Measurements from ENCODE around the gene EPS8L1. TPM values are rescaled to one million over a fixed set of nuclear protein-coding genes. Genes with fewer than 3 reads are reported as not detected.
A peak's percentile ranks its signal among the peaks of the same experiment; 100 is the strongest.
"Not testable (repeated sequence)": the region's sequence is repeated elsewhere in the genome, so short reads cannot be mapped to it uniquely, and the experiment has no call there.

EPS8L1 gene
- total and polyA plus RNA-seq, 2 donors, result 3.0 to 8.1 TPM

GRCh38 chr19:55098716-55099556 is 23.3 kb downstream of the EPS8L1 start:
- no peak overlapping the region for H3K27ac ChIP-seq (ENCODE audit: low read depth)
- H3K36me3 ChIP-seq (ENCODE audit: insufficient read depth), result peaks cover 11% of the 10 kb centered on the region
- no peak overlapping the region for H3K4me3 ChIP-seq (ENCODE audit: low read depth, low read length)
- no peak for DNase-seq (ENCODE audit: extremely low spot score)
- WGBS, result 88% methylated on average over 27 of the region's 27 CpGs
- no peaks in the 10 kb centered on the region for H3K4me1 ChIP-seq (ENCODE audit: insufficient read depth)

- H3K4me1 ChIP-seq (ENCODE audit: insufficient read depth), result no peaks in the 10 kb centered on the region
- no peak overlapping the region for H3K4me3 ChIP-seq (ENCODE audit: low read depth, low read length)
- 78% methylated on average over 27 of the region's 27 CpGs for WGBS
- H3K36me3 ChIP-seq (ENCODE audit: insufficient read depth), result peaks cover 7% of the 10 kb centered on the region
- DNase-seq (ENCODE audit: extremely low spot score), result no peak
- H3K27ac ChIP-seq (ENCODE audit: low read depth), result no peak overlapping the region
Measured at GRCh38 chr19:55099557-55100506, 24.2 kb downstream of the EPS8L1 start.

GRCh38 chr19:55101261-55101660 is 25.6 kb downstream of the EPS8L1 start:
- Histone ChIP-seq H3K36me3 (ENCODE audit: insufficient read depth) (peaks cover 2% of the 10 kb centered on the region), H3K4me1 (ENCODE audit: insufficient read depth) (no peaks in the 10 kb centered on the region), H3K27ac (ENCODE audit: low read depth) (no peak overlapping the region), H3K4me3 (ENCODE audit: low read depth, low read length) (no peak overlapping the region)
- no peak for DNase-seq (ENCODE audit: extremely low spot score)
- WGBS, result 93% methylated on average over 10 of the region's 10 CpGs

GRCh38 chr19:55103190-55103589 is 27.5 kb downstream of the EPS8L1 start:
- 99% methylated on average over 9 of the region's 9 CpGs for WGBS
- Histone ChIP-seq H3K27ac (ENCODE audit: low read depth) (no peak overlapping the region), H3K4me1 (ENCODE audit: insufficient read depth) (no peaks in the 10 kb centered on the region), H3K4me3 (ENCODE audit: low read depth, low read length) (no peak overlapping the region), H3K36me3 (ENCODE audit: insufficient read depth) (peaks cover 2% of the 10 kb centered on the region)
- no peak for DNase-seq (ENCODE audit: extremely low spot score)

- DNase-seq (ENCODE audit: extremely low spot score), result no peak
- no peak overlapping the region for H3K27ac ChIP-seq (ENCODE audit: low read depth)
- H3K36me3 ChIP-seq (ENCODE audit: insufficient read depth), result peaks cover 2% of the 10 kb centered on the region
- H3K4me1 ChIP-seq (ENCODE audit: insufficient read depth), result no peaks in the 10 kb centered on the region
- WGBS, result 85% methylated on average over 2 of the region's 2 CpGs
- no peak overlapping the region for H3K4me3 ChIP-seq (ENCODE audit: low read depth, low read length)
Measured at GRCh38 chr19:55105237-55105636, 29.6 kb downstream of the EPS8L1 start.

- H3K4me3 ChIP-seq (ENCODE audit: low read depth, low read length), result no peak overlapping the region
- no peak for DNase-seq (ENCODE audit: extremely low spot score)
- 91% methylated on average over 6 of the region's 6 CpGs for WGBS
- H3K36me3 ChIP-seq (ENCODE audit: insufficient read depth), result peaks cover 2% of the 10 kb centered on the region
- no peak overlapping the region for H3K27ac ChIP-seq (ENCODE audit: low read depth)
- no peaks in the 10 kb centered on the region for H3K4me1 ChIP-seq (ENCODE audit: insufficient read depth)
Measured at GRCh38 chr19:55106591-55106990, 30.9 kb downstream of the EPS8L1 start.

- WGBS, result 99% methylated on average over 3 of the region's 3 CpGs
- not testable (repeated sequence) for H3K4me1 ChIP-seq (ENCODE audit: insufficient read depth); DNase-seq (ENCODE audit: extremely low spot score); H3K4me3 ChIP-seq (ENCODE audit: low read depth, low read length); H3K36me3 ChIP-seq (ENCODE audit: insufficient read depth); H3K27ac ChIP-seq (ENCODE audit: low read depth)
Measured at GRCh38 chr19:55107252-55107651, 31.6 kb downstream of the EPS8L1 start.

- DNase-seq (ENCODE audit: extremely low spot score), result no peak
- H3K4me3 ChIP-seq (ENCODE audit: low read depth, low read length), result no peak overlapping the region
- H3K4me1 ChIP-seq (ENCODE audit: insufficient read depth), result no peaks in the 10 kb centered on the region
- H3K27ac ChIP-seq (ENCODE audit: low read depth), result no peak overlapping the region
- WGBS, result 83% methylated on average over 20 of the region's 20 CpGs
- H3K36me3 ChIP-seq (ENCODE audit: insufficient read depth), result no peaks in the 10 kb centered on the region
Measured at GRCh38 chr19:55109527-55110291, 34.0 kb downstream of the EPS8L1 start.

- DNase-seq (ENCODE audit: extremely low spot score), result no peak
- Histone ChIP-seq H3K4me3 (ENCODE audit: low read depth, low read length) (no peak overlapping the region), H3K36me3 (ENCODE audit: insufficient read depth) (no peaks in the 10 kb centered on the region), H3K4me1 (ENCODE audit: insufficient read depth) (no peaks in the 10 kb centered on the region), H3K27ac (ENCODE audit: low read depth) (no peak overlapping the region)
- WGBS, result 78% methylated on average over 21 of the region's 21 CpGs
Measured at GRCh38 chr19:55111238-55111831, 35.7 kb downstream of the EPS8L1 start.

GRCh38 chr19:55112246-55112776 is 36.6 kb downstream of the EPS8L1 start:
- H3K36me3 ChIP-seq (ENCODE audit: insufficient read depth), result no peaks in the 10 kb centered on the region
- H3K27ac ChIP-seq (ENCODE audit: low read depth), result peak overlapping the region; percentile 40
- DNase-seq (ENCODE audit: extremely low spot score), result no peak
- H3K4me3 ChIP-seq (ENCODE audit: low read depth, low read length), result no peak overlapping the region
- WGBS, result 93% methylated on average over 25 of the region's 25 CpGs
- H3K4me1 ChIP-seq (ENCODE audit: insufficient read depth), result no peaks in the 10 kb centered on the region

- Histone ChIP-seq H3K36me3 (ENCODE audit: insufficient read depth) (no peaks in the 10 kb centered on the region), H3K27ac (ENCODE audit: low read depth) (peak overlapping the region; percentile 60), H3K4me3 (ENCODE audit: low read depth, low read length) (no peak overlapping the region), H3K4me1 (ENCODE audit: insufficient read depth) (no peaks in the 10 kb centered on the region)
- WGBS, result 54% methylated on average over 23 of the region's 23 CpGs
- no peak for DNase-seq (ENCODE audit: extremely low spot score)
Measured at GRCh38 chr19:55112777-55113569, 37.3 kb downstream of the EPS8L1 start.

GRCh38 chr19:55113570-55114039 is 37.9 kb downstream of the EPS8L1 start:
- Histone ChIP-seq H3K4me3 (ENCODE audit: low read depth, low read length) (no peak overlapping the region), H3K27ac (ENCODE audit: low read depth) (peak overlapping the region; percentile 60), H3K4me1 (ENCODE audit: insufficient read depth) (no peaks in the 10 kb centered on the region), H3K36me3 (ENCODE audit: insufficient read depth) (no peaks in the 10 kb centered on the region)
- DNase-seq (ENCODE audit: extremely low spot score), result peak; percentile 73
- 20% methylated on average over 12 of the region's 12 CpGs for WGBS

Data from urinary bladder (tissue), 4 donors.